WTC11 (cell line): Measurements from ENCODE around the gene WNK2. TPM values are rescaled to one million over a fixed set of nuclear protein-coding genes. Genes with fewer than 3 reads are reported as not detected.

Source experiments
- ATAC-seq: fragments of 200-7000 bp; cut with Tn5 transposase; 2 replicates; pipeline ENCODE4 v1.10.0; 2021; ENCODE audit warnings: mild to moderate bottlenecking, moderate library complexity
- CTCF ChIA-PET: fragments of 300-600 bp; sonication (Branson Sonifier 250); formaldehyde crosslinking; loops from one replicate; lab custom pipeline; 2021; ENCODE audit warnings: antibody characterized with exemption; lab: Charles Lee
- POLR2A ChIA-PET: fragments of 350-600 bp; sonication (Branson Sonifier 250); formaldehyde crosslinking; loops from one replicate; lab custom pipeline; 2021; ENCODE audit warnings: antibody characterized with exemption; lab: Charles Lee
- DNase-seq: peaks from one replicate; pipeline ENCODE4 v3.0.0; 2021; ENCODE audit warnings: low spot score
- H3K27ac Mint-ChIP-seq: 2 replicates; pipeline ENCODE4 v1.8.0; 2021; ENCODE audit warnings: mixed read lengths
- H3K27me3 Mint-ChIP-seq: 2 replicates; pipeline ENCODE4 v1.8.0; 2021; ENCODE audit warnings: low read depth, mild to moderate bottlenecking, moderate library complexity, mixed read lengths
- H3K36me3 Mint-ChIP-seq: 2 replicates; pipeline ENCODE4 v1.8.0; 2021; ENCODE audit warnings: mixed read lengths
- H3K4me1 Mint-ChIP-seq: 2 replicates; pipeline ENCODE4 v1.8.0; 2022; ENCODE audit warnings: mixed read lengths
- H3K4me3 Mint-ChIP-seq: 2 replicates; pipeline ENCODE4 v1.8.0; 2021; ENCODE audit warnings: mild to moderate bottlenecking, moderate library complexity, mixed read lengths
- H3K9me3 Mint-ChIP-seq: 2 replicates; pipeline ENCODE4 v1.8.0; 2021; ENCODE audit warnings: mixed read lengths
- AFF4 ChIP-seq: sonication (generic); formaldehyde crosslinking; IDR thresholded peaks from 2 replicates; pipeline ENCODE4 v1.8.1; 2023; ENCODE audit warnings: mild to moderate bottlenecking, missing genetic modification reagents, borderline replicate concordance
- EMX1 ChIP-seq: fragments of 250-450 bp; sonication (Bioruptor Pico); IDR thresholded peaks from 2 replicates; pipeline ENCODE4 v1.8.0; 2021; ENCODE audit warnings: mild to moderate bottlenecking
- ESRRA ChIP-seq: sonication (generic); formaldehyde crosslinking; IDR thresholded peaks from 2 replicates; pipeline ENCODE4 v1.8.1; 2022; ENCODE audit warnings: mild to moderate bottlenecking, missing genetic modification reagents, borderline replicate concordance
- ETV6 ChIP-seq: sonication (generic); formaldehyde crosslinking; IDR thresholded peaks from 2 replicates; pipeline ENCODE4 v1.8.1; 2022; ENCODE audit warnings: mild to moderate bottlenecking, missing genetic modification reagents
- FOXK1 ChIP-seq: sonication (generic); formaldehyde crosslinking; IDR thresholded peaks from 2 replicates; pipeline ENCODE4 v1.8.0; 2022; ENCODE audit warnings: mild to moderate bottlenecking, moderate library complexity, missing genetic modification reagents
- NFATC4 ChIP-seq: fragments of 250-450 bp; sonication (Bioruptor Pico); IDR thresholded peaks from 2 replicates; pipeline ENCODE4 v1.9.0; 2021; ENCODE audit warnings: mild to moderate bottlenecking
- RELA ChIP-seq: sonication (generic); formaldehyde crosslinking; IDR thresholded peaks from 2 replicates; pipeline ENCODE4 v1.8.1; 2022; ENCODE audit warnings: missing genetic modification reagents, mild to moderate bottlenecking, borderline replicate concordance
- USF2 ChIP-seq: sonication (generic); formaldehyde crosslinking; IDR thresholded peaks from 2 replicates; pipeline ENCODE4 v1.8.1; 2023; ENCODE audit warnings: mild to moderate bottlenecking, missing genetic modification reagents, moderate library complexity
- ZNF121 ChIP-seq: sonication (generic); formaldehyde crosslinking; IDR thresholded peaks from 2 replicates; pipeline ENCODE4 v1.8.0; 2023; ENCODE audit warnings: missing genetic modification reagents
- ZNF138 ChIP-seq: sonication (generic); formaldehyde crosslinking; conservative IDR thresholded peaks from 2 replicates; pipeline ENCODE4 v1.8.1; 2022; ENCODE audit warnings: mild to moderate bottlenecking, moderate library complexity, missing genetic modification reagents
- ZNF232 ChIP-seq: sonication (generic); formaldehyde crosslinking; IDR thresholded peaks from 2 replicates; pipeline ENCODE4 v1.8.0; 2022; ENCODE audit warnings: mild to moderate bottlenecking, missing genetic modification reagents
- ZNF263 ChIP-seq: sonication (generic); formaldehyde crosslinking; IDR thresholded peaks from 2 replicates; pipeline ENCODE4 v1.8.1; 2022; ENCODE audit warnings: low read depth, mild to moderate bottlenecking, moderate library complexity, missing genetic modification reagents
- ZNF317 ChIP-seq: sonication (generic); formaldehyde crosslinking; IDR thresholded peaks from 2 replicates; pipeline ENCODE4 v1.8.1; 2023; ENCODE audit warnings: low read depth, mild to moderate bottlenecking, moderate library complexity, missing genetic modification reagents, borderline replicate concordance
- total RNA-seq: library from RNA; stranded (reverse); gene quantifications from 3 replicates; pipeline ENCODE4 v1.2.3, GENCODE V29; 2021
- TF ChIP-seq, protein P1 (sequence below): fragments of 250-450 bp; sonication (Bioruptor Pico); IDR thresholded peaks from 2 replicates; pipeline ENCODE4 v2.1.2; 2022; ENCODE audit warnings: mild to moderate bottlenecking, moderate library complexity
- TF ChIP-seq, protein P2 (sequence below): fragments of 250-450 bp; sonication (Bioruptor Pico); IDR thresholded peaks from 2 replicates; pipeline ENCODE4 v1.9.0; 2021; ENCODE audit warnings: mild to moderate bottlenecking
- TF ChIP-seq, protein P3 (sequence below): sonication (generic); formaldehyde crosslinking; IDR thresholded peaks from 2 replicates; pipeline ENCODE4 v1.8.1; 2023; ENCODE audit warnings: mild to moderate bottlenecking, missing genetic modification reagents, moderate library complexity
- TF ChIP-seq, protein P4 (sequence below): sonication (generic); formaldehyde crosslinking; IDR thresholded peaks from 2 replicates; pipeline ENCODE4 v1.8.0; 2023; ENCODE audit warnings: mild to moderate bottlenecking, missing genetic modification reagents
- TF ChIP-seq, protein P5 (sequence below): fragments of 250-450 bp; sonication (Bioruptor Pico); IDR thresholded peaks from 2 replicates; pipeline ENCODE4 v1.9.0; 2021; ENCODE audit warnings: mild to moderate bottlenecking, borderline replicate concordance

The WNK2 gene
- total RNA-seq, 1 experiment from 2014 or later, result 120 TPM

- no peak for DNase-seq
- POLR2A ChIA-PET, result no interaction called here
- Mint-ChIP-seq H3K27ac (no peak overlapping the region), H3K9me3 (peaks cover 7% of the 10 kb centered on the region), H3K4me1 (peaks cover 8% of the 10 kb centered on the region), H3K27me3 (no peaks in the 10 kb centered on the region; the same call in 1 of the 2 replicates), H3K36me3 (peaks cover 15% of the 10 kb centered on the region), H3K4me3 (no peak overlapping the region)
- no peak for ATAC-seq
- TF ChIP-seq, protein P1, sequence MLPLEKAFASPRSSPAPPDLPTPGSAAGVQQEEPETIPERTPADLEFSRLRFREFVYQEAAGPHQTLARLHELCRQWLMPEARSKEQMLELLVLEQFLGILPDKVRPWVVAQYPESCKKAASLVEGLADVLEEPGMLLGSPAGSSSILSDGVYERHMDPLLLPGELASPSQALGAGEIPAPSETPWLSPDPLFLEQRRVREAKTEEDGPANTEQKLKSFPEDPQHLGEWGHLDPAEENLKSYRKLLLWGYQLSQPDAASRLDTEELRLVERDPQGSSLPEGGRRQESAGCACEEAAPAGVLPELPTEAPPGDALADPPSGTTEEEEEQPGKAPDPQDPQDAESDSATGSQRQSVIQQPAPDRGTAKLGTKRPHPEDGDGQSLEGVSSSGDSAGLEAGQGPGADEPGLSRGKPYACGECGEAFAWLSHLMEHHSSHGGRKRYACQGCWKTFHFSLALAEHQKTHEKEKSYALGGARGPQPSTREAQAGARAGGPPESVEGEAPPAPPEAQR (CRISPR knock-in tag), result no peak
- TF ChIP-seq RELA (CRISPR knock-in tag) (no peak), USF2 (CRISPR knock-in tag) (no peak), ZNF317 (no peak)
- TF ChIP-seq, protein P2, sequence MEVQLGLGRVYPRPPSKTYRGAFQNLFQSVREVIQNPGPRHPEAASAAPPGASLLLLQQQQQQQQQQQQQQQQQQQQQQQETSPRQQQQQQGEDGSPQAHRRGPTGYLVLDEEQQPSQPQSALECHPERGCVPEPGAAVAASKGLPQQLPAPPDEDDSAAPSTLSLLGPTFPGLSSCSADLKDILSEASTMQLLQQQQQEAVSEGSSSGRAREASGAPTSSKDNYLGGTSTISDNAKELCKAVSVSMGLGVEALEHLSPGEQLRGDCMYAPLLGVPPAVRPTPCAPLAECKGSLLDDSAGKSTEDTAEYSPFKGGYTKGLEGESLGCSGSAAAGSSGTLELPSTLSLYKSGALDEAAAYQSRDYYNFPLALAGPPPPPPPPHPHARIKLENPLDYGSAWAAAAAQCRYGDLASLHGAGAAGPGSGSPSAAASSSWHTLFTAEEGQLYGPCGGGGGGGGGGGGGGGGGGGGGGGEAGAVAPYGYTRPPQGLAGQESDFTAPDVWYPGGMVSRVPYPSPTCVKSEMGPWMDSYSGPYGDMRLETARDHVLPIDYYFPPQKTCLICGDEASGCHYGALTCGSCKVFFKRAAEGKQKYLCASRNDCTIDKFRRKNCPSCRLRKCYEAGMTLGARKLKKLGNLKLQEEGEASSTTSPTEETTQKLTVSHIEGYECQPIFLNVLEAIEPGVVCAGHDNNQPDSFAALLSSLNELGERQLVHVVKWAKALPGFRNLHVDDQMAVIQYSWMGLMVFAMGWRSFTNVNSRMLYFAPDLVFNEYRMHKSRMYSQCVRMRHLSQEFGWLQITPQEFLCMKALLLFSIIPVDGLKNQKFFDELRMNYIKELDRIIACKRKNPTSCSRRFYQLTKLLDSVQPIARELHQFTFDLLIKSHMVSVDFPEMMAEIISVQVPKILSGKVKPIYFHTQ, result no peak
- CTCF ChIA-PET, result interaction anchor here (1.0 to 3.4 kb wide), 9 partner anchors 11 to 260 kb away, joined by 3 to 31 read pairs (median 8); no protein-coding TSS in a partner anchor
Measured at GRCh38 chr9:93306081-93306480, 122.1 kb downstream of the WNK2 start.

GRCh38 chr9:93306579-93307091 lies 122.7 kb downstream of the WNK2 start:
- ChIA-PET CTCF (interaction anchor here (0.8 to 3.4 kb wide), 4 partner anchors 17 to 263 kb away, joined by 3 to 31 read pairs (median 8); no protein-coding TSS in a partner anchor), POLR2A (no interaction called here)
- DNase-seq, result no peak
- TF ChIP-seq EMX1 (CRISPR knock-in tag) (no peak), ZNF232 (CRISPR knock-in tag) (no peak), ZNF263 (CRISPR knock-in tag) (no peak), ZNF121 (CRISPR knock-in tag) (no peak), AFF4 (CRISPR knock-in tag) (no peak), ZNF138 (CRISPR knock-in tag) (no peak), NFATC4 (CRISPR knock-in tag) (no peak), ESRRA (CRISPR knock-in tag) (no peak), FOXK1 (no peak), ETV6 (no peak)
- TF ChIP-seq, protein P3, sequence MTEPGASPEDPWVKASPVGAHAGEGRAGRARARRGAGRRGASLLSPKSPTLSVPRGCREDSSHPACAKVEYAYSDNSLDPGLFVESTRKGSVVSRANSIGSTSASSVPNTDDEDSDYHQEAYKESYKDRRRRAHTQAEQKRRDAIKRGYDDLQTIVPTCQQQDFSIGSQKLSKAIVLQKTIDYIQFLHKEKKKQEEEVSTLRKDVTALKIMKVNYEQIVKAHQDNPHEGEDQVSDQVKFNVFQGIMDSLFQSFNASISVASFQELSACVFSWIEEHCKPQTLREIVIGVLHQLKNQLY, result no peak
- TF ChIP-seq, protein P4, sequence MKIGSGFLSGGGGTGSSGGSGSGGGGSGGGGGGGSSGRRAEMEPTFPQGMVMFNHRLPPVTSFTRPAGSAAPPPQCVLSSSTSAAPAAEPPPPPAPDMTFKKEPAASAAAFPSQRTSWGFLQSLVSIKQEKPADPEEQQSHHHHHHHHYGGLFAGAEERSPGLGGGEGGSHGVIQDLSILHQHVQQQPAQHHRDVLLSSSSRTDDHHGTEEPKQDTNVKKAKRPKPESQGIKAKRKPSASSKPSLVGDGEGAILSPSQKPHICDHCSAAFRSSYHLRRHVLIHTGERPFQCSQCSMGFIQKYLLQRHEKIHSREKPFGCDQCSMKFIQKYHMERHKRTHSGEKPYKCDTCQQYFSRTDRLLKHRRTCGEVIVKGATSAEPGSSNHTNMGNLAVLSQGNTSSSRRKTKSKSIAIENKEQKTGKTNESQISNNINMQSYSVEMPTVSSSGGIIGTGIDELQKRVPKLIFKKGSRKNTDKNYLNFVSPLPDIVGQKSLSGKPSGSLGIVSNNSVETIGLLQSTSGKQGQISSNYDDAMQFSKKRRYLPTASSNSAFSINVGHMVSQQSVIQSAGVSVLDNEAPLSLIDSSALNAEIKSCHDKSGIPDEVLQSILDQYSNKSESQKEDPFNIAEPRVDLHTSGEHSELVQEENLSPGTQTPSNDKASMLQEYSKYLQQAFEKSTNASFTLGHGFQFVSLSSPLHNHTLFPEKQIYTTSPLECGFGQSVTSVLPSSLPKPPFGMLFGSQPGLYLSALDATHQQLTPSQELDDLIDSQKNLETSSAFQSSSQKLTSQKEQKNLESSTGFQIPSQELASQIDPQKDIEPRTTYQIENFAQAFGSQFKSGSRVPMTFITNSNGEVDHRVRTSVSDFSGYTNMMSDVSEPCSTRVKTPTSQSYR, result no peak
- TF ChIP-seq, protein P5, sequence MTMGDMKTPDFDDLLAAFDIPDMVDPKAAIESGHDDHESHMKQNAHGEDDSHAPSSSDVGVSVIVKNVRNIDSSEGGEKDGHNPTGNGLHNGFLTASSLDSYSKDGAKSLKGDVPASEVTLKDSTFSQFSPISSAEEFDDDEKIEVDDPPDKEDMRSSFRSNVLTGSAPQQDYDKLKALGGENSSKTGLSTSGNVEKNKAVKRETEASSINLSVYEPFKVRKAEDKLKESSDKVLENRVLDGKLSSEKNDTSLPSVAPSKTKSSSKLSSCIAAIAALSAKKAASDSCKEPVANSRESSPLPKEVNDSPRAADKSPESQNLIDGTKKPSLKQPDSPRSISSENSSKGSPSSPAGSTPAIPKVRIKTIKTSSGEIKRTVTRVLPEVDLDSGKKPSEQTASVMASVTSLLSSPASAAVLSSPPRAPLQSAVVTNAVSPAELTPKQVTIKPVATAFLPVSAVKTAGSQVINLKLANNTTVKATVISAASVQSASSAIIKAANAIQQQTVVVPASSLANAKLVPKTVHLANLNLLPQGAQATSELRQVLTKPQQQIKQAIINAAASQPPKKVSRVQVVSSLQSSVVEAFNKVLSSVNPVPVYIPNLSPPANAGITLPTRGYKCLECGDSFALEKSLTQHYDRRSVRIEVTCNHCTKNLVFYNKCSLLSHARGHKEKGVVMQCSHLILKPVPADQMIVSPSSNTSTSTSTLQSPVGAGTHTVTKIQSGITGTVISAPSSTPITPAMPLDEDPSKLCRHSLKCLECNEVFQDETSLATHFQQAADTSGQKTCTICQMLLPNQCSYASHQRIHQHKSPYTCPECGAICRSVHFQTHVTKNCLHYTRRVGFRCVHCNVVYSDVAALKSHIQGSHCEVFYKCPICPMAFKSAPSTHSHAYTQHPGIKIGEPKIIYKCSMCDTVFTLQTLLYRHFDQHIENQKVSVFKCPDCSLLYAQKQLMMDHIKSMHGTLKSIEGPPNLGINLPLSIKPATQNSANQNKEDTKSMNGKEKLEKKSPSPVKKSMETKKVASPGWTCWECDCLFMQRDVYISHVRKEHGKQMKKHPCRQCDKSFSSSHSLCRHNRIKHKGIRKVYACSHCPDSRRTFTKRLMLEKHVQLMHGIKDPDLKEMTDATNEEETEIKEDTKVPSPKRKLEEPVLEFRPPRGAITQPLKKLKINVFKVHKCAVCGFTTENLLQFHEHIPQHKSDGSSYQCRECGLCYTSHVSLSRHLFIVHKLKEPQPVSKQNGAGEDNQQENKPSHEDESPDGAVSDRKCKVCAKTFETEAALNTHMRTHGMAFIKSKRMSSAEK (CRISPR knock-in tag), result no peak

More at GRCh38 chr9:93306579-93307091, 122.7 kb downstream of the WNK2 start:
- Mint-ChIP-seq H3K4me1 (peaks cover 8% of the 10 kb centered on the region), H3K36me3 (peaks cover 18% of the 10 kb centered on the region), H3K9me3 (peaks cover 10% of the 10 kb centered on the region), H3K27ac (peak overlapping the region; percentile 70; the same call in 1 of the 2 replicates), H3K4me3 (no peak overlapping the region), H3K27me3 (no peaks in the 10 kb centered on the region; the same call in 1 of the 2 replicates)
- no peak for ATAC-seq
